HG02885 (cell line): Measurements from ENCODE around the gene TIMM44.
"Not testable (repeated sequence)": the region's sequence is repeated elsewhere in the genome, so short reads cannot be mapped to it uniquely, and the experiment has no call there.

ENCODE experiments used
- ATAC-seq: cut with Tn5 transposase; IDR thresholded peaks from one replicate; pipeline ENCODE4 v1.9.1; 2021; ENCODE audit warnings: mild to moderate bottlenecking; ENCODE audit not compliant: unreplicated experiment, poor library complexity

Gene TIMM44

DNA sequence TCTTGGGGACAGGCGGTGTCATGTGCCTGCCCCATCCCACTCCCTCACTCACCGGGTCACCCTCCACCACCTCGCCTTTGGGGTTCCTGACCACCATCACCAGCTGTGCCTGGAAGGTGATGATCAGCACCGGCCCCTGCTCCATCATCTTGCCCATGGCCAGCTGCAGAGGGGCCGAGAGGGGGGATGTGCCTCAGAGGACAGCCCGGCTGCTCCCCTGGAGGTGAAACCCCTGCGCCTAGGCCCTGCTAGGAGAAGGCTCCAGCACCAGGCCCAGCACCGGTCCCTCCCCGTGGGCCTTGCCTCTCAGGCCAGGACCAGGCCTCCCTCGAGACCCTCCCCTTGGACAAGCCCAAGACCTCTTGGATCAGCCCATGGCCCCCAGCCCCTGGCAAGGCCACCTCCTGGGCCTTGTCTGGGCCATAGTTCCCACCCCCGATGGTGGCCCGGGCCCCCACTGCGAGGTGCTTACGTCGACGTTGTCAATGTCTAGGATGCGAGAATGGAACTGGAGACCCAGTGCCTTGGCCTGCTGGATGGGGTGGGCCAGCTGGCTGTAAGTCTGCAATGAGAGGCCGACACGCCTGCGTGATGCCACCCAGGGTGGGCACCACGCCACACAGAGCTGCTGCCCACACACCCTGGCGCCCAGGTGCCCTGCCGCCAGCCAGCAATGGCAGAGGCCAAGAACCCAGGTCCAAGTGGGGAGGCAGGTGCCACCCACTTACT, 15.7 kb downstream of the TIMM44 start:
- no peak for ATAC-seq

DNA sequence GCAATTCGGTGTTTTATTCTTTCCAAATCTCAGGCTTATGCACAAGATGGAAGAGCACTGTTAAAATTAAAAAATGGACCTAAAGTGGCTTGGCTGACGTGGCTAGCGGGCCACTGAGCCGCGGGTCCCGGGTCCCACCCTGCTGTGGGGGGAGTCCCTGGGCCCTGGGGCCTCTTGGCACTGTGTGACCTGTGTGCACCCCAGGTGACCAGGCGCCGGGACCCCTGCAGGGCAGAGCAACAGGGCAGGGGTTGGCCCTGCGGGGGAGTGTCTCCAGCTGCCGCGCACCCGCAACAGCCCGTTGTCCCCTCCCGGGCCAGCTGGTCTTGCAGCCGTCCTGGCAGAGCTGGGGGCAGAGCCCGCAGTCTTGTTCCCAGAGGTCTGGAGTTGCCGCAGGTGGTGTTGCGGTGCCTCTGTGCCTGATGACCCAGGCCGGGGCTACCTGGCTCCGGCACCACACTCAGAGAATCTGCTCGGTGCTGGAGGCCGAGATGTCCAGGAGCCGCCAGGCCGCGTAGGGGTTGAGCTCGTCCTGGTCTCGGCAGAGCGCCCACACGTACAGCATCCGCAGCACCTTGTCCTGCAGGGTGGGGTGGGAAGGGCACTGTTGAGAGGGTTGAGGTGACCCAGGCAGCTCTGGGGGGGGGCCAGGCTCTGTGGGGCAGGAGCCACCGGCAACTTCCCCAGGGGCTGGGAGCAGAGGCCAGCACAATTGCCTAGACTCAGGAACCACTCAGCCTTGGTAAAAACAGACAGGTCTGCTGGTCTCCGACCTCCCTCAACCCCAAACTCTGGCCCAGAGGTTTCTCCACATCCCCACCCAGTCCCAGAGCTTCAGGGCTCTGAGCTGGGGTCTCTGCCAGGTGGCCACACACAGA, 16.5 kb downstream of the TIMM44 start:
- no peak for ATAC-seq

DNA sequence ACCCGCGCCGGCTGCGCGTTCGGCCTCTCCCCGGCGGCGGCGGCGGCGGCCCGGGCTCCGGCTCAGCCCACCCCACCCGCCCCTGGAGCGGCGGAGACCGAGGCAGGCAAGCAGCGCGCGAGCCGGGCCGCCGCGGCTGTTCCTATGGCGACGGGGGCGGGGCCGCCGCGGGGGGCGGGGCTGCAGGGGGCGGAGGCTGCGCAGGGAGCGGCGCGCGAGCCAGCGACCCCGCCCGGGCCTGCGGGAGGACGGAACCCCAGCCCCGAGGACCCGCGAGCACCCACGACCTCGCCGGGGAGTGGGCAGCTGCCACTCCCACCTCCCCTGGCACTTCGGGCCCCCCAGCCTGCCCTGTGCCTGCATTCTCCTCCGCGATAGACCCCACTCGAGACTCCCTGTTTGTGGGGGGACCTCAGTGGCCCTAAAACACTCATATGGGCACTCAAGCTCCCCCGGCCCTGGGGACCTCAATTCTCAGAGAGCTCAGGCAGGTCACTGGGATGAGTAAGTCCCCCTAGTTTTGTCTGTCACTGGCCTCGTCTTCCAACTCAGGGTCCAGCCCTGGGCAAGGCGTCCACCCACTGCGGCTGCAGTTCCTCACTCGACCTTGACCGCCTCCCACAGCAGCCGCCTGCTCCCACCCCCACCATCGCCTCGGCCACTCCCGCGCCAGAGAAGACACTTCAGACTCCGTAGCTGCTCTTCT, 17.3 kb downstream of the TIMM44 start, which contains the start of gene CTXN1:
Gene CTXN1 (minus strand): TSS at position 115 of the 706 bp plus-strand sequence. CDS start 597 bp downstream, outside the sequence.
- peak; percentile 50 for ATAC-seq

DNA sequence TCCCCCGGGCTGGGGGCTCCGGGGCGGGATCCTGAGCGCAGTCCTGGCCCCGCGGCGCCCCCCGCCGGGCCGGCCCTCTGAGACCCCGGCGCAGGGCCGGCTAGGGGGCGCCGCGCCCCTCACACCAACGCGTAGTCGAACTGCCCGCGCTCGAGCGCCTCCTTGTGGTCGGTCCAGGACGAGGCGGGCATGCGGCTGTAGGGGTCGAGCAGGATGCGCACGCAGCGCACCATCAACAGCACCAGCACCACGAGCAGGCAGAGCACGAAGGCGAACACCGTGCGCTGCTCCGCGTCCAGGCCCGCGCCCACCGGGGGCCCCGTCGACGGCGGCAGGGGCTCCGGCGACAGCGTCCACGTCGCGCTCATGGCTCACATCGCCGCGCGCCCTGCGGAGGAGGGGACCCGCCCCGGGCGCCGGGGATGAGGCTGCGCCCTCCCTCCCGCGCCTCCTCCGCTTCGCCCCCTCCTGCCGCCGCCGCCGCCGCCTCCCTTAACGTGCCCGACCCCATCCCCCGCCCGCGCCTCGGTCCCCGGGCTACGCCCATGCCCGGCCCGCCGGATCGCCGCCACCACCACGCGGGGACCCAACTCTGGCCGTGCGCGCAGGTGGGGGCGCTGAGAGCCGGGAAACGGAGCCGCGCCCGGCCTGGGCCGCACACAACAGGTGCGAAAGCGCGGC, 18.2 kb downstream of the TIMM44 start:
- ATAC-seq, result peak; percentile 28

DNA sequence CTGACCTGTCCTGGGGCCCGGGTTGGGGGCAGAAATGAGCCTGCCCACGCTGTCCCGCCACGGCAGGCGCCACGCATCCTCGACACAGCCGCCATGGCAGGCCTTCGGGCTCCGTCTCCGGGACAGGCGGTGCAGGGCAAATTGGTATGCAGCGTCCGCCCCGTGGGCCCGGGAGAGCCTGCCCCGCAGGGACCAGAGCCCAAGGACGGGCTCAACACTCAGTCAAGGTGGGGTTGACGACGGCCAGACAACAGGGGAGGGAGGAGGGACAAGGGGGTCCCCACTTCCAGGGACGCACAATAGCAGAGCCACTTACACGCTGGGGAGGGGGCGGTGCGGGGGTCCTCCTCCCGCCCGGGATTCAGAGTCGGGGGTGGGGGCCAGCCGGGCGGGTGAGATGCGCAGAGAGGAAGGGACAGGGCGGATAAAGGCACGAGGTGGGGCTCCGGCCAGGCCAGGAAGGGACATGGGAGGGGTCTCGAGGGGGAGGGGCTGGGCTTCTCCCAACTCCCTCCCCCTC, 18.8 kb downstream of the TIMM44 start:
- ATAC-seq, result no peak

DNA sequence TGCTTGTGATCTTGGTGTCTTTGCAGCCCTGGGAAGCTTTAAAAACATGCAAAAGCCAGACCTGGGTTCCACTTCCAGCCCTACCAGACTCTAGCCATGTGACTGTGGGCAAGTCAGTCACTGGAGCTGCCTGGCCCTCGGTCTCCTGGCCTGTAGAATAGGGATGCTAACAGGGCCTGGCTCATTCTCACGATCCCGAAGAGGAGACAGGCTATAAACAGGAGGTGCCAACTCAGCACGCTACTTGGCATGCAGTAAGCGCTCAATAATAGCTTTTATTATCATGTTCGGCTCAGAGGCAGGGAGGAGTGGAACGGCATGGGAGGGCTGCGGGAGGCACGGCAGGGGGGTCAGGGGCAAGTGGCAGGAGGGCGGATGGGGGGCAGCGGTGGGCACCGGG, 19.2 kb downstream of the TIMM44 start:
- no peak for ATAC-seq

DNA sequence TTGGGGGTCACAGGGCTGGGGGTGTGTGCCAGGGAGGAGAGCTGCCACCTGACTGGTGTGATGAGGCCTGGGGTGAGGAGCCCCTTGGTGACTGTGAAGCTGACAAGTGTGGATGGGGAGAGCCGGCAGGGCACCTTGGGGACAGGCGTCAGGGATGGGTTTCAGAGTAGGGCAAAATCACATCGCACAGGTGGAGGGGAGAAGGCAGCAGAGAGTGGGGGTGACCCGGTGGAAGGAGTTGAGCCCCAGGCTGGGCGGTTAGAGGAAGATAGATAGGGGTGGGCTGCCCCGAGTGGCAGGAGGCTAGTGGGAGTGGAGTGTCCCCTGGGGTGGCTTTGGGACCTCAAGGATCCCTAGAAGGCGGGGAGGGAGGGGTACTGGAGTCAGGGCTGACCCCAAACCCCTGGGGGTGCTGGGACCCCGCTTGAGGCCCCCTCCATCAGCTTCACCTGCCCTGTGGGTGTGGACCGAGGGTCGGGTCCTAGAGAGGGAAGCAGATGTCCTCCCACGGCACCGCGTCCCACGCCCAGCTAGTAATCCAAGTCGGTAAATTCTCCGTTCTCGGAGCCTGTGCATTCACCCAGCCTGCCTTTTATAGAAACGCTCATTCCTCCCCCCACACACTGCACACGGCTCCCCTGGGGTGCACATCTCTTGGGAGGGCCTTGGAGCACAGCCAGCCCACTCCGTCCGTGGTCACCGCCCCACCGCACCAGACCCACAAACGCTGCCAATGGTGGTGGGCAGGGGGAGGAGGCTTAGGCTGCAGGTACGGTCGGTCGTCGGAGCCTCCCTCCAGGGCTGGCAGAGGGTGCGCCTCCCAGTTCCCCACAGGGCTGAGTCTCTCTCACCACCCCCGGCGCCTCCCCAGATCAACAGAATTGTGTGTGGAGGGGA, 19.9 kb downstream of the TIMM44 start:
- no peak for ATAC-seq

DNA sequence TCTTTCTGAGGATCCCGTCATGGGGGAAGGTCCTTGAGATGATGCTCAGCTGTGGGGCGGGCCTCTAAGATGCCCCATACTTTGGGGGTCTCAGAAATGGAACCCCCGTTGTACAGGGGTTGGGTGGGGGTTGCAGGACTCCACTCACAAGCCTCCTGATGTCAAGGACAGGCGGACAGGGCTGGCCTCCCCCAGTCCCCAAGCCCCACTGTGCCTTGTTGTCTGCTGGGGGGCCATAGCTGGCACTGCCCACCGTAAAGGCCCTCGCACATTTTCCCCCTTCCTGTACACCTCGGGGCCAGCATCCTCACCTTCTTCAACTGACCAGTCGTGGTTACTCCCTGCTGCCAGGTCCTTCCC, 20.6 kb downstream of the TIMM44 start:
- no peak for ATAC-seq

DNA sequence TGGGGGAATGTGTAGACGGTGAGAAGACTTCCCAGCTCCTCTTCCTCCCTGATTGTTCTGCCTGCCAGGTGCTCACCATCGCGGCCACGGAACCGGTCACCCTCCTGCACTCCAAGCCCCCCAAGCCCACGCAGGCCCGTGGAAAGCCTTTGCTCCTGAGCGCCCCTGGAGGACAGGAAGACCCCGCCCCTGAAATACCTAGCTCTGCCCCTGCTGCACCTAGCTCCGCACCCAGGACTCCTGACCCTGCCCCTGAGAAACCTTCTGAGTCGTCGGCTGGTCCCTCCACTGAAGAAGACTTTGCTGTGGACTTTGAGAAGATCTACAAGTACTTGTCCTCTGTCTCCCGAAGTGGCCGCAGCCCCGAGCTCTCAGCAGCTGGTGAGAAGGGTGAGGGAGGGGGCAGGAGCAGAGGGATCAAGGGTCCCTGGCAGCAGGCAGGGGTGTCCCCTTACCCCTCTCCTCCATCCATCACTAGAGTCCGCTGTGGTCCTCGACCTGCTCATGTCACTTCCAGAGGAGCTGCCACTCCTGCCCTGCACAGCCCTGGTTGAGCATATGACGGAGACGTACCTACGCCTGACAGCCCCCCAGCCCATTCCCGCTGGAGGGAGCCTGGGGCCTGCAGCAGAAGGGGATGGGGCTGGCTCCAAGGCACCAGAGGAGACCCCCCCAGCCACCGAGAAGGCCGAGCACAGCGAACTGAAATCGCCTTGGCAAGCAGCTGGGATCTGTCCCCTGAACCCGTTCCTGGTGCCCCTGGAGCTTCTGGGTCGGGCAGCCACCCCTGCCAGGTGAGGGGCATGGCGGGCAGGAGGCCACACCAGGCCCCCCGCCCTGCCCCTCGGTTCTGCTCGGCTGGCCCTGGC, 21.3 kb downstream of the TIMM44 start:
- no peak for ATAC-seq

DNA sequence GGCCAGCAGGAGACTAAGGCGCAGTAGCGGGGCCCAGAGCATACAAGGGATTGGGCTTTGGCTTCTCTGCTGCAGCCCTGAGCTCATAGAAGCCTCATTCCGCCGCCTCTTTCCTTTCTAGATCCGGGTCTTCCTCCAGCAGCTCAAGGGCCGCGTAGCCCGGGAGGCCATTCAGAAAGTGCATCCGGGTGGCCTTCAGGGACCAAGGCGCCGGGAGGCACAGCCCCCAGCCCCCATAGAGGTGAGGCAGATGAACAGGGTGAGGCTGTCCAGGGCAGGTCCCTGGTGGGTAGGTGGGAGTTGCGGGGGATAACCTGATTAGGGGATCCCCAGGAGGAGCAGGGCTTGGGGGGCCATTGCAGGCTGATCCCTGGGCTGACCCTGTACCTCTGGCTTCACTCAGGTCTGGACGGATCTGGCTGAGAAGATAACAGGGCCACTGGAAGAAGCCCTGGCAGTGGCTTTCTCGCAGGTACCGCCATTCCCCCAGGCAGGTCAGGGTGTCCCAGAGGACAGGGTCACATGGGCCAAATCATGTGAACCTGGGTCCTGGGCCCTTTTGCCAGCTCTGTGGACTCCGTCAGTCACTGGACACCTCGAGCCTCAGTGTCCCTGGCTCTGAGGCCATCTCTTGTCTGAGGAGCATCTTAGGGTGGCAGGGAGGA, 22.0 kb downstream of the TIMM44 start:
- ATAC-seq, result no peak

DNA sequence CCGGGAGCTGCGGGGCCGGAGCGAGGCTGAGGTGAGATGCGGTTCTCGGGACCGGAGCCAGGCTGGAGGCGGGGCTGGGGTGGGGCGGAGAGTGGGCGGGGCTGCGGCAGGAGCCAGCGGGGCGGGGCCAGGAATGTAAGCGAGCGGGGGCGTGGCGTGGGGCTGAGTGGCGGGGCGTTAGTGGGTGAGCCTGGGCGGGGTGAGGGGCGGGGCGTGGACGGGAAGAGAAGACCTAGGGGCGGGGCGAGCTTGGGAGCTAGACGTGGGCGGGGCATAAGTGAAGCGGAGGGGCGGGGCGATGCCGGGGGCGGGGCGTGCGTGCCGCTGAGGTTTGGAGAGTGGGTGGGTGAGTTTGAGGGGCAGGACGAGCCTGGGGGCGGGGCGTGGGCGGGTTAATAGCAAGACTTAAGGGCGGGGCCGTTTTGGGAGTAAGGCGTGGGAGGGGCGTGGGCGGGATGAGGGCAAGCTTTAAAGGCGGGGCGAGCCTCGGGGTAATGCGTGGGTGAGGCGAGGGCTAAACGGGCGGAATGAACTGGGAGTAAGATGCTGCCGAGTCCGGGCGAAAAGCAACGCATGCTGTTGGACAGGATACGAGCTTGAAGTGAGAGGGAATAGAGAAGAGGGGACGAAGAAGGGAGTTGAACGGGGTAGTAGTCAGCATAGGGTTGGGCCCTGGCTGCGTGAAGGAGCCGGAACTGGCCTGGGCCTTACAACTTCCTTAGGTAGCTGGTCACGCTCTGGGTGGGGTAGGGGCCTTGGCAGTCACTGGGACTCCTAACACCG, 22.8 kb downstream of the TIMM44 start:
- ATAC-seq, result peak; percentile 54

DNA sequence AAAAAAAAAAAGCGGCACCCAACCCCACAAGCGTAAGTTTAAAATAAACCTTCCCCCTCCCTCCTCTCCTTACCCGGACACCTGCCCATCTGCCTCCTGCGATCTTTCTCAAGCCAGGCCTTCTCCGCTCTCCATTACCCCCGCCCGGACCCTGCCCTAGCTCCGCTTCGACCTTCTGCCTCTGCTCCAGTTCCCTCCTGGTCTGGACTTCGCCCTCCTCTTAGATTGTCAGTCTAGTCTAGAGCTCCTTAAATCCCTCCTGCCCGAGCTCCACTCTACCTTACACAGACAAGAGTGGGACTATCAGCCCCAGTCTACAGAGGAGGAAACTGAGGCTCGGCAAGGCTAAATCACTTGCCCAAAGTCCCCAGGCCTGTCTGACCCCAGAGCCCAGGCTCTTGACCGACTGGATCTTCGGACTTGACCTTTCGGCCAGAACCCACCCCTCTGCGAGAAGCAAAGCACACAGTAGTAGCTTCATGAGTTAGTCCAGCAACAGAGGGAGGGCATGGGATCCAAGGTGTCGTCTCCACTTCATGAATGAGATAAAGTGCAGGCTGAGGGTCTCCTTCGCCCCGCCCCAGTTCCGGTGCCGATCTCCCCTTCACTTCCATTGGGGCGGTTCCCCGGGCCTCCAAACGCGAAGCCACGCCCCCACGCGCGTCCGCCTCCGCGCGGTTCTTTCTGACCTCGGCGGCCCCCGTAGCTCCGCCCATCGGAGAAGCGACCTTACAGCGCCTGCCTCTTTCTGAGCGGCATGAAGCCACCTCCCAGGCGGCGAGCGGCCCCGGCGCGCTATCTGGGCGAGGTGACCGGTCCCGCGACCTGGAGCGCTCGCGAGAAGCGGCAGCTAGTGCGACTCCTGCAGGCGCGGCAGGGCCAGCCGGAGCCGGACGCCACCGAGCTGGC, 23.6 kb downstream of the TIMM44 start, which contains the start of gene SNAPC2:
Gene SNAPC2 (plus strand): TSS at position 729 of the 909 bp plus-strand sequence. CDS start 29 bp downstream, at position 758.
- ATAC-seq, result peak; percentile 59

DNA sequence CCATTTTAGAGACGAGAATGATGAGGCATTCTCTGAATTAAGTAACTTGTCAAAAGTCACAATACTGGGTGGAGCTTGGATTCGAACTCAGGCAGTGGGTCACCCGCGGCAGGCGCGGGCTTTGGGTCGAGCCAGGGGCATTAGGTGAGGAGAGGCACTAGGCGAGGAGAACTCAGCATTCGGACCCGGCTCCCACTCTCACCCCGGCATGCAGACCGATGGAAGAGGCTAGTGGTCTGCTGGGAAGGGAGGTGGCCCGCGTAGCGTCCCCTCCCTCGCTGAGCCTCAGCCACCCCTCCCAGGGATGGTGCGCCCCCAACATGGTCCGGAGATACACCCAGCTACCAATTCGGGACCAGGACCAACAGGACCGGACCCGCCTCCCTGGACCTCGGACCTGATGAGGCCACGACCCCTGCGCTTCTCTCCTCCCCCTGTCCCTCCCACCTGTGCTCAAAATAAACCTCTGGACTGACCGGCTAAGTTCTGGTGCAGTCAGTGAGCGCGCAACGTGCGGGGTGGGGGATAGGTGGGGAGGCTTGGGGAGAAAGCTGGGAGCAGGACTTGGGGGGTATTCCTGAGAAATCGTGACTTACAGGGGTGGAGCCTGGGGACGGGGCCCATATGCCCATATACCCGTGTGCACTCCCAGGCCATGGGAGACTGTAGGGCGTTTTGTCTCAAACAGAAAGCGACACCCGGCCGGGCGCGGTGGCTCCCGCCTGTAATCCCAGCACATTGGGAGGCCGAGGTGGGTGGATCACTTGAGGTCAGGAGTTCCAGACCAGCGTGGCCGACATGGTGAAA, 24.6 kb downstream of the TIMM44 start:
- ATAC-seq, result no peak

DNA sequence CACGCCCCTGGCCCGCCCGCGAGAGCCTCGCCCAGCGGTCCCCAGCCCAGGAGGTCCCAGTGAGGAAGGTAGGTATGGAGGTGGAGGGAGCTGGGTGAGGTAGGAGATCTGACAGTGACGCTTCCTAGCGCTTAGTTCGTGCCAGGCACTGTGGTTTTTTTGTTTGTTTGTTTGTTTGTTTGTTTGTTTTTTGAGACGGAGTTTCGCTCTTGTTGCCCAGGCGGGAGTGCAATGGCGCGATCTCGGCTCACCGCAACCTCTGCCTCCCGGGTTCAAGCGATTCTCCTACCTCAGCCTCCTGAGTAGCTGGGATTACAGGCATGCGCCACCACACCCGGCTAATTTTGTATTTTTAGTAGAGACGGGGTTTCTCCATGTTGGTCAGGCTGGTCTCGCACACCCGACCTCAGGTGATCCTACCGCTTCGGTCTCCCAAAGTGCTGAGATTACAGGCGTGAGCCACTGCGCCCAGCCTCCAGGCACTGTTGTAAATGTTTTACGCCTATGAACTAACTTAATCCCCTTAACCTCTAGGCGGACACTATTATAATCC, 25.3 kb downstream of the TIMM44 start:
- not testable (repeated sequence) for ATAC-seq
